HFF-Myc (cell line): ENCODE results near the gene CHTF18.
"Not testable (repeated sequence)": the region's sequence is repeated elsewhere in the genome, so short reads cannot be mapped to it uniquely, and the experiment has no call there.

Experiments
- DNase-seq: peaks from one replicate; pipeline ENCODE4 v3.0.0-alpha.2; 2011; ENCODE audit warnings: low read depth; ENCODE audit errors: extremely low read depth
- H3K4me3 ChIP-seq: replicated peaks from 2 replicates; pipeline ENCODE4 v1.5.1; 2011; ENCODE audit warnings: low read depth, mild to moderate bottlenecking, control low read depth, low read length
- CTCF ChIP-seq: IDR thresholded peaks from 2 replicates; pipeline ENCODE4 v1.5.1; 2012; ENCODE audit warnings: mild to moderate bottlenecking, low read depth, low read length, control low read depth; ENCODE audit errors: missing control alignments

CHTF18 gene

GRCh38 chr16:830871-831570, 42.6 kb downstream of the CHTF18 start:
- no peak overlapping the region for H3K4me3 ChIP-seq
- DNase-seq = no peak
- no peak for TF ChIP-seq CTCF

GRCh38 chr16:831571-832413, 43.4 kb downstream of the CHTF18 start:
- TF ChIP-seq CTCF = no peak
- DNase-seq = no peak
- H3K4me3 ChIP-seq = no peak overlapping the region

DNA sequence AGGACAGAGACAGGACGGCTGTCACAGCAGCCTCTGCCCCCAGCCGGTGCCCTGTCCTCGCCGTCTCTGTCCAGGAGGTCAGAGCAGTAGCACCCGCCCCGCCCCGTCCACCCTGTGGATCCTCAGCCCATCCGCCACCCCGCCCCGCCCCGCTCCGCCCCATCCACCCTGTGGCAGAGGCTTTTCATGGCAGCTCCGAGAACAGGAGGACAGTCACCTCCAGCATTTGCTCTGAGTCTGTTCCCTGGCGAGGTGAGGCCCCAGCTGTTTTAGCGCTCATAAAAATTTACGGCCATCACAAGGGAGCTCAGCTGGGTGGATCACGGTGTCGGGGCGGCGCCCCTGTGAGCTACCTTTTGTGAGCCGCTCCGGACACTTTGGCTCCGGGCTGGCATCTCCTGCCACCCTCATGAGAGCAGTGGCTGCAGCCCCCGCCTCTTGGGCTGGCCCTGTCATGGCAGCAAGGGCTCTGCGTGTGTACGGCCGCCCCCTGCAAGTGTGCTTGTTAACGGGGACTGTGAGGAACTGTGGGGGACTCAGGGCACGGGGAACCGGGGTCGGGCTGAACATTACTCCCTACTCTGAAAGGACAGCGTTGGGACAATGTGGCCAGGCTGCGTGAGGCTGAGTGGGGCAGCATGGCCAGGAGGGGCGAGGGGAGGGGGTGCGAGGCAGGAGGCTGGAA, 44.4 kb downstream of the CHTF18 start:
- no peak overlapping the region for H3K4me3 ChIP-seq
- no peak for DNase-seq
- no peak for TF ChIP-seq CTCF

GRCh38 chr16:833411-833810, 45.0 kb downstream of the CHTF18 start:
- no peak for TF ChIP-seq CTCF
- no peak for DNase-seq
- H3K4me3 ChIP-seq = no peak overlapping the region

DNA sequence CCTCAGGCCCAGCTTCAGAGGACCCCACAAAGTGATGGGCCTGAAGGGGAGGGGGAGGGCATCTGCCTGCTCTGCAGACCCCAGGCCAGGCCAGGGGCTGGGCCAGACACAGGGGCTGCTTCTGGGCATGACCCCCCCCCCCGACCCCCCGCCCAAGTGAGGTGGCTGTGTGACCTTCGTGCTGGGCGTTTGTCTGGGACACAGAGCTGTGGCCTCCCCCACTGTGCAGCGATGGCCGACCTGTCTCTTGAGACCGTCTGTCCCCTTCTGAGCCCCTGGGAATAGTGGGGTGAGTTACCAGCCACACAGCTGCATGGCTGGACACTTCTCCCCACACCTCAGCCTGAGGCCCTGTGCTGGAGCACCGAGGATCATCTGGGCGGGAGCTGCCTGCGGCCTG, 47.0 kb downstream of the CHTF18 start:
- DNase-seq = no peak
- no peak overlapping the region for H3K4me3 ChIP-seq
- TF ChIP-seq CTCF = no peak

DNA sequence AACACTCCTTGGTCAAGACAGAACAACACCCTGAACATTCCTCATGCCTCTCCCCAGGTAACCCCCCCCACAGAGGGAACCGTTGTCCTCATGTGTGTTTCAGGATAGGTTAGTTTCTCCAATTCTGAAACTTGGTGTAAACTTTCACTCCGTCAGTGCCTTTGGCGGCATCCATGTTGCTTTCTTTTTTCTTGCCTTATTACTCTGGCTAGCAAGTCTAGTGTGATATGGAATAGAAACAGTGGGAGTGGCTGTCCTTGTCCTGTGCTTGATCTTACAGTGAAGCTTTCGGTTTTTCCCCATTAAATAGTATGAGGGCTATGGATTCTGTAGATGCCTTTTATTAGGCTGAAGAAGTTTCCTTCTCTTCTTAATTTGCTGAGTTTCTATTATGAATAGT, 47.8 kb downstream of the CHTF18 start:
- no peak for TF ChIP-seq CTCF
- no peak for DNase-seq

GRCh38 chr16:836822-837221, 48.4 kb downstream of the CHTF18 start:
- DNase-seq, H3K4me3 ChIP-seq: not testable (repeated sequence)

More for the DNA sequence above, 47.8 kb downstream of the CHTF18 start:
- no peak overlapping the region for H3K4me3 ChIP-seq
